Lower leg skin (tissue), 3 donors: ENCODE measurements around the gene SEL1L2.

ENCODE experiments used
- CTCF ChIP-seq, 3 donors: fragments of 450-650 bp; IDR thresholded peaks; one replicate each; pipeline ENCODE4 v1.5.1; 2016; ENCODE audit warnings: antibody characterized with exemption in 3 of 3, mild to moderate bottlenecking in 3 of 3, moderate library complexity in 2 of 3
- POLR2A ChIP-seq, 2 donors: fragments of 450-650 bp; IDR thresholded peaks; one replicate each; pipeline ENCODE4 v1.6.1; 2016 to 2017; ENCODE audit warnings: antibody characterized with exemption in 2 of 2, mild to moderate bottlenecking in 1 of 2, moderate library complexity in 1 of 2

GRCh38 chr20:13878566-13878965 is 111.8 kb downstream of the SEL1L2 start:
- TF ChIP-seq CTCF (IDR thresholded peaks at IDR 0.05) (no peak), POLR2A (IDR thresholded peaks at IDR 0.05) (no peak)
